Raji (cell line): Measurements from ENCODE around the gene PTGDR2.

Experiments
- POLR2A ChIP-seq: IDR thresholded peaks from 2 replicates; pipeline ENCODE4 v1.6.1; 2011; ENCODE audit warnings: low read depth, low read length, control low read depth; ENCODE audit not compliant: insufficient read depth

The PTGDR2 gene

GRCh38 chr11:60821827-60822599, 33.7 kb downstream of the PTGDR2 start:
- TF ChIP-seq POLR2A, result no peak

DNA sequence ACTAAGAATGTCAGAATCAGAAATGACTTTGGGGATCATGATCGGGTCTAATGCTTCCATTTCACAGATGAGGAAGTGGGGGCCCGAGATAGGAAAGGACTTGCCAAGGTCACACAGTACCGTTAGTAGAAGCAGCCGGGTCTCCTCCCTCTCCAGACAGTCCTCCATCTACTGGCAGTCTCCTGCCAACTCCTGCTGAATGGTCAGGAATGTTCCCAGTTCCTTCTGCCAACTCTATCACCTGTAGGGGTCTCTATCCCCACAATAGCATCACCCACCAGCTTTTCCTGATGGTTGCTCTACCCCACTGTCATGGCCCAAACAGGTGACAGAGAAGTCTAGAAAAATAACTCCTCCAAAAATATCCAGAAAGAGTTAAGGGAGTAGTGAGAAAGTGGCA, 37.7 kb downstream of the PTGDR2 start:
- no peak for TF ChIP-seq POLR2A

DNA sequence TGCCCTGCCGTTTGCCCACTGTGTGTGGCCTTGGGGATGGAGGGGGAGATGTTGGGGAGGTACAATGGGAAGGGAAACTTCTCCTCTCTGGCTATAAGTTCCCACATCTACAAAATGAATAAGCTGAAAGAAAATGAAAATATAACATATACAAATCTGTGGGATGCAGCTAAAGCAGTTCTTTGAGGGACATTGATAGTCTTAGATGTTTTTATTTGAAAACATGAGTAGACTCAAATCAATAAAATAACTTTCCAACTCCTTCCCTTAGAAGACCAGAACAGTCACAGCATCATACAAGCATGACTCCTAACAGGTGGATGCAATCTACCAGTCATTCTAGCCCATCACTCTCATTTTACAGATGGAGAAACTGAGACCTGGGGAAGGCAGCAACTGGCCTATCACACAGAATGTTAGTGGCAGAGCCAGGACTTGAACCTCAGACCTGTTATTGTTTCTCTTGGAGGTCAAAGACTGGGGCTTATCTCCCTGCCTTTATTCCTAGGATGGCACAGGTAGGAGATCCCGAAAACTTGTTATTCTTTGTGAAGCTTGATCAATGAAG, 39.1 kb downstream of the PTGDR2 start:
- no peak for TF ChIP-seq POLR2A

- no peak for TF ChIP-seq POLR2A
Measured at GRCh38 chr11:60814112-60814511, 41.6 kb downstream of the PTGDR2 start.

- TF ChIP-seq POLR2A, result no peak
Measured at GRCh38 chr11:60813324-60813723, 42.4 kb downstream of the PTGDR2 start.

GRCh38 chr11:60810569-60810968, 45.2 kb downstream of the PTGDR2 start:
- TF ChIP-seq POLR2A, result no peak

- no peak for TF ChIP-seq POLR2A
Measured at GRCh38 chr11:60810151-60810550, 45.6 kb downstream of the PTGDR2 start.

DNA sequence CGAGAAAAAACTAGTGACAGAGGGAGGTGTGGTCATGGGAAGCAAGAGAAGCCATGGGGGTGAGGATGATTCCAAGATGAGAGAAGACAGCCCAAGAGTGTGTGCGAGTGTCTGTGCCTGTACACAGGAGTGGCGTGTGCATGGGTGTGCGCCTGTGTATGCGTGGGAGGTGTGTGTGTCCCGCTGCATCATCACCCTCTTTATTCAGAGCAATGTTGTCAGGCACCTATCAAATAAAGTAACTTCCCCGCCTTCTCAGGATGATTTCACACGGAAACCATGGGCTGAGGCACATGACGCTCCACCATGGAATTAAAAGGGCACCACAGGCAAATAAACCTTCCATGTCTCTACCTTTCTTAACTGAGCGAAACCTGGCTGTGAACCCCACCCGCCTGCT, 46.1 kb downstream of the PTGDR2 start:
- TF ChIP-seq POLR2A, result no peak

- TF ChIP-seq POLR2A, result no peak
Measured at GRCh38 chr11:60809249-60809648, 46.5 kb downstream of the PTGDR2 start.

DNA sequence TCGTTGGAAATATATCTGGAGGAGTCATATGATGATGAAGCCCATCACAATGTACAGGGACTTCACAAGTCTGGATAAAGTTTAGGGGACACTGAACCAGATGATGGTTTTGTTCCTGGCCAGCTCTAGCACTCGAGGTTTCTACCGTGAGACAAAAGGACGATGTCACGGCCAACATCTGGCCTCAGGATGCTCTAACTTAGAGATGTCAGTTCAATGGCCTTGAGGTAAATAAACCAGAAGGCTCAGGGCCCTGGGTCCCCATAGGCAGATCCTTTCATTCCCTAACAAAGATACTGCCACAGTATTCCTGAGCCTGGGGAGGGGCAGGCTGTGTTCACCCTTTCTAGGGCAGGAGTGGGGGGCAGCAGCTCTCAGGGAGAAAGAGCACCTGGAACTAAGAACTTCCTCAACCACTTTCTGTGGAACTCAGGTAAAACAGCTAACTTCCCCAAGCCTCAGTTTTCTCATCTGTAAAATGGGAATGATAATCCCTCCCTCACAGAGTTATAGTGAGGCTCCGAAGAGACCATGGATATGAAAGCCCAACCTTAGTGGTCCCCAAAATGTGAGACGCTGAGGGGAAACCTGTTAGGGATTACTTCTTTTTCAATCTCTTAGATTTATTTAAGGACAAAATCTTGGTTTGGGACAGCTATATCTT, 52.3 kb downstream of the PTGDR2 start:
- TF ChIP-seq POLR2A, result no peak

- no peak for TF ChIP-seq POLR2A
Measured at GRCh38 chr11:60801194-60801593, 54.6 kb downstream of the PTGDR2 start.
